HG03175 (cell line): ENCODE data around the gene RAB20.

Source experiments
- ATAC-seq: cut with Tn5 transposase; IDR thresholded peaks from one replicate; pipeline ENCODE4 v1.9.1; 2021; ENCODE audit warnings: mild to moderate bottlenecking, moderate library complexity; ENCODE audit not compliant: unreplicated experiment

Gene RAB20

GRCh38 chr13:110474713-110475112 is 86.8 kb downstream of the RAB20 start:
- no peak for ATAC-seq
